Dendritic cell treated with granulocyte-macrophage colony-stimulating factor and Interleukin-4, amounts not matched to agents 40 ng/mL and 50 ng/mL, for 4 days (primary cell): ENCODE results near the gene TULP3.
A peak's percentile ranks its signal among the peaks of the same experiment; 100 is the strongest.

Experiments used
- H3K27ac Mint-ChIP-seq: one replicate; pipeline ENCODE4 v1.8.0; 2022; ENCODE audit warnings: mild to moderate bottlenecking, mixed read lengths
- H3K27me3 Mint-ChIP-seq: one replicate; pipeline ENCODE4 v1.8.0; 2022; ENCODE audit warnings: mild to moderate bottlenecking, mixed read lengths
- H3K36me3 Mint-ChIP-seq: one replicate; pipeline ENCODE4 v1.8.0; 2022; ENCODE audit warnings: low read depth, mixed read lengths
- H3K4me1 Mint-ChIP-seq: one replicate; pipeline ENCODE4 v1.8.0; 2022; ENCODE audit warnings: low read depth, mixed read lengths
- H3K4me3 Mint-ChIP-seq: one replicate; pipeline ENCODE4 v1.8.0; 2022; ENCODE audit warnings: mild to moderate bottlenecking, moderate library complexity, mixed read lengths
- H3K9me3 Mint-ChIP-seq: one replicate; pipeline ENCODE4 v1.8.0; 2022; ENCODE audit warnings: mixed read lengths
- intact Hi-C: fragments of 100-400 bp; cut with micrococcal nuclease; formaldehyde crosslinking; loops from one replicate; pipeline ENCODE4 v1.15.0; 2022

TULP3 gene

GRCh38 chr12:2925322-2925995, 34.8 kb downstream of the TULP3 start:
- peaks cover 7% of the 10 kb centered on the region for H3K4me1 Mint-ChIP-seq
- H3K9me3 Mint-ChIP-seq, result no peaks in the 10 kb centered on the region
- H3K27me3 Mint-ChIP-seq, result no peaks in the 10 kb centered on the region
- no peak overlapping the region for H3K4me3 Mint-ChIP-seq
- peaks cover 78% of the 10 kb centered on the region for H3K36me3 Mint-ChIP-seq
- intact Hi-C loops, result no loop called here
- H3K27ac Mint-ChIP-seq, result no peak overlapping the region

- Mint-ChIP-seq H3K9me3 (no peaks in the 10 kb centered on the region), H3K4me1 (no peaks in the 10 kb centered on the region), H3K27me3 (no peaks in the 10 kb centered on the region), H3K27ac (no peak overlapping the region), H3K36me3 (peaks cover 75% of the 10 kb centered on the region), H3K4me3 (no peak overlapping the region)
- intact Hi-C loops, result no loop called here
These were observed 40.2 kb downstream of the TULP3 start for GRCh38 chr12:2930865-2931264.

GRCh38 chr12:2933586-2933985, 42.9 kb downstream of the TULP3 start:
- Mint-ChIP-seq H3K27ac (no peak overlapping the region), H3K4me3 (no peak overlapping the region), H3K27me3 (no peaks in the 10 kb centered on the region), H3K9me3 (no peaks in the 10 kb centered on the region), H3K4me1 (no peaks in the 10 kb centered on the region), H3K36me3 (peaks cover 63% of the 10 kb centered on the region)
- intact Hi-C loops, result no loop called here

GRCh38 chr12:2934371-2934770, 43.7 kb downstream of the TULP3 start:
- Mint-ChIP-seq H3K9me3 (no peaks in the 10 kb centered on the region), H3K4me3 (no peak overlapping the region), H3K4me1 (no peaks in the 10 kb centered on the region), H3K36me3 (peaks cover 71% of the 10 kb centered on the region), H3K27ac (no peak overlapping the region), H3K27me3 (no peaks in the 10 kb centered on the region)
- intact Hi-C loops, result no loop called here

GRCh38 chr12:2936301-2936700, 45.6 kb downstream of the TULP3 start:
- Mint-ChIP-seq H3K27ac (no peak overlapping the region), H3K27me3 (no peaks in the 10 kb centered on the region)
- intact Hi-C loops, result no loop called here

GRCh38 chr12:2937500-2937899, 46.8 kb downstream of the TULP3 start:
- no peaks in the 10 kb centered on the region for H3K9me3 Mint-ChIP-seq
- peaks cover 60% of the 10 kb centered on the region for H3K36me3 Mint-ChIP-seq
- H3K27me3 Mint-ChIP-seq, result no peaks in the 10 kb centered on the region

More at GRCh38 chr12:2936301-2936700, 45.6 kb downstream of the TULP3 start:
- no peaks in the 10 kb centered on the region for H3K9me3 Mint-ChIP-seq
- no peak overlapping the region for H3K4me3 Mint-ChIP-seq
- no peaks in the 10 kb centered on the region for H3K4me1 Mint-ChIP-seq
- H3K36me3 Mint-ChIP-seq, result peaks cover 68% of the 10 kb centered on the region

GRCh38 chr12:2939191-2939590, 48.5 kb downstream of the TULP3 start:
- intact Hi-C loops, result no loop called here
- no peaks in the 10 kb centered on the region for H3K4me1 Mint-ChIP-seq
- H3K9me3 Mint-ChIP-seq, result no peaks in the 10 kb centered on the region
- H3K27me3 Mint-ChIP-seq, result no peaks in the 10 kb centered on the region
- H3K4me3 Mint-ChIP-seq, result no peak overlapping the region
- no peak overlapping the region for H3K27ac Mint-ChIP-seq
- H3K36me3 Mint-ChIP-seq, result peaks cover 44% of the 10 kb centered on the region

More at GRCh38 chr12:2937500-2937899, 46.8 kb downstream of the TULP3 start:
- Mint-ChIP-seq H3K4me3 (no peak overlapping the region), H3K27ac (no peak overlapping the region), H3K4me1 (no peaks in the 10 kb centered on the region)
- intact Hi-C loops, result no loop called here

- Mint-ChIP-seq H3K4me1 (no peaks in the 10 kb centered on the region), H3K4me3 (no peak overlapping the region), H3K27ac (no peak overlapping the region), H3K36me3 (peaks cover 32% of the 10 kb centered on the region), H3K9me3 (no peaks in the 10 kb centered on the region), H3K27me3 (peaks cover 6% of the 10 kb centered on the region)
- intact Hi-C loops, result loop anchor here (5.0 kb wide), 1 partner anchor 88 kb away; no protein-coding TSS in a partner anchor
These were observed 49.9 kb downstream of the TULP3 start for GRCh38 chr12:2940564-2940963.

GRCh38 chr12:2941524-2941923, 50.8 kb downstream of the TULP3 start:
- intact Hi-C loops, result loop anchor here (5.0 kb wide), 1 partner anchor 89 kb away; no protein-coding TSS in a partner anchor
- H3K4me1 Mint-ChIP-seq, result no peaks in the 10 kb centered on the region
- H3K9me3 Mint-ChIP-seq, result no peaks in the 10 kb centered on the region
- H3K36me3 Mint-ChIP-seq, result peaks cover 32% of the 10 kb centered on the region
- H3K27ac Mint-ChIP-seq, result no peak overlapping the region
- H3K4me3 Mint-ChIP-seq, result no peak overlapping the region
- H3K27me3 Mint-ChIP-seq, result peaks cover 6% of the 10 kb centered on the region

- Mint-ChIP-seq H3K36me3 (peaks cover 15% of the 10 kb centered on the region), H3K9me3 (no peaks in the 10 kb centered on the region), H3K4me1 (no peaks in the 10 kb centered on the region), H3K4me3 (no peak overlapping the region), H3K27me3 (peaks cover 16% of the 10 kb centered on the region), H3K27ac (no peak overlapping the region)
- intact Hi-C loops, result loop anchor here (2.0 to 5.0 kb wide), 2 partner anchors 60 to 92 kb away; no protein-coding TSS in a partner anchor
These were observed 53.8 kb downstream of the TULP3 start for GRCh38 chr12:2944401-2945047.

- Mint-ChIP-seq H3K27ac (no peak overlapping the region), H3K4me1 (no peaks in the 10 kb centered on the region), H3K36me3 (no peaks in the 10 kb centered on the region), H3K27me3 (peaks cover 17% of the 10 kb centered on the region), H3K9me3 (no peaks in the 10 kb centered on the region), H3K4me3 (no peak overlapping the region)
- intact Hi-C loops, result no loop called here
These were observed 58.7 kb downstream of the TULP3 start for GRCh38 chr12:2949411-2949810.

GRCh38 chr12:2955888-2956287, 65.2 kb downstream of the TULP3 start:
- Mint-ChIP-seq H3K4me1 (peaks cover 16% of the 10 kb centered on the region), H3K27ac (no peak overlapping the region), H3K36me3 (no peaks in the 10 kb centered on the region), H3K4me3 (no peak overlapping the region), H3K9me3 (no peaks in the 10 kb centered on the region), H3K27me3 (peaks cover 47% of the 10 kb centered on the region)
- intact Hi-C loops, result no loop called here

- Mint-ChIP-seq H3K27ac (no peak overlapping the region), H3K4me1 (peaks cover 16% of the 10 kb centered on the region), H3K4me3 (no peak overlapping the region), H3K9me3 (no peaks in the 10 kb centered on the region), H3K27me3 (peaks cover 63% of the 10 kb centered on the region), H3K36me3 (no peaks in the 10 kb centered on the region)
- intact Hi-C loops, result no loop called here
These were observed 67.2 kb downstream of the TULP3 start for GRCh38 chr12:2957816-2958431.

- Mint-ChIP-seq H3K4me3 (peak overlapping the region; percentile 55), H3K27me3 (peaks cover 70% of the 10 kb centered on the region), H3K36me3 (no peaks in the 10 kb centered on the region), H3K4me1 (peaks cover 16% of the 10 kb centered on the region), H3K27ac (no peak overlapping the region), H3K9me3 (no peaks in the 10 kb centered on the region)
- intact Hi-C loops, result no loop called here
These were observed 67.9 kb downstream of the TULP3 start for GRCh38 chr12:2958432-2959191.
